Panc1 (cell line): ENCODE data around the gene GLIS1. TPM values are rescaled to one million over a fixed set of nuclear protein-coding genes. Genes with fewer than 3 reads are reported as not detected.

Experiments
- ATAC-seq: fragments of 200-7000 bp; cut with Tn5 transposase; 2 replicates; pipeline ENCODE4 v1.9.1; 2020; ENCODE audit warnings: mild to moderate bottlenecking, moderate library complexity
- BruUV-seq: library from RNA; stranded (reverse); fragments of 400-500 nt; replicated peaks from 2 replicates; lab custom pipeline; 2021; lab: Mats Ljungman, UMichigan
- CTCF ChIA-PET: fragments of 300-600 bp; sonication (Branson Sonifier 250); formaldehyde crosslinking; loops from one replicate; lab custom pipeline; 2022; ENCODE audit warnings: antibody characterized with exemption; lab: Charles Lee
- POLR2A ChIA-PET: fragments of 300-600 bp; sonication (Branson Sonifier 250); formaldehyde crosslinking; loops from one replicate; lab custom pipeline; 2022; ENCODE audit warnings: antibody characterized with exemption; lab: Charles Lee
- DNase-seq: peaks from one replicate; pipeline ENCODE4 v3.0.0-alpha.2; 2010; ENCODE audit warnings: low read depth, low spot score
- H3K27ac ChIP-seq: 2 replicates; pipeline ENCODE4 v1.5.1; 2011; ENCODE audit warnings: mild to moderate bottlenecking, low read length, inconsistent platforms
- H3K27me3 ChIP-seq: fragments of 200-500 bp; sonication (Bioruptor generic); 2 replicates; pipeline ENCODE4 v1.6.0; 2014; ENCODE audit warnings: low read length, inconsistent platforms; ENCODE audit not compliant: control insufficient read depth, insufficient read depth
- H3K36me3 ChIP-seq: fragments of 200-500 bp; sonication (Bioruptor generic); 2 replicates; pipeline ENCODE4 v1.5.1; 2014; ENCODE audit warnings: inconsistent platforms, mild to moderate bottlenecking, low read length, moderate library complexity; ENCODE audit not compliant: control insufficient read depth, insufficient read depth
- H3K4me1 ChIP-seq: 2 replicates; pipeline ENCODE4 v1.5.1; 2011; ENCODE audit warnings: inconsistent platforms, mild to moderate bottlenecking, low read length, moderate library complexity; ENCODE audit not compliant: control insufficient read depth, insufficient read depth
- H3K4me3 ChIP-seq, 2 experiments: 2 replicates each; pipeline ENCODE4 v1.5.1; 2011 to 2012; ENCODE audit warnings: low read depth in 2 of 2, low read length in 2 of 2, mild to moderate bottlenecking in 2 of 2, inconsistent platforms in 1 of 2, moderate library complexity in 1 of 2
- H3K9me3 ChIP-seq: fragments of 200-500 bp; sonication (Bioruptor generic); 2 replicates; pipeline ENCODE4 v1.5.1; 2014; ENCODE audit warnings: low read depth, mild to moderate bottlenecking, inconsistent platforms, low read length, moderate library complexity; ENCODE audit not compliant: control insufficient read depth, insufficient read depth
- CTCF ChIP-seq: fragments of 450-650 bp; IDR thresholded peaks from 2 replicates; pipeline ENCODE4 v1.5.1; 2017; ENCODE audit warnings: mild to moderate bottlenecking
- POLR2AphosphoS5 ChIP-seq: IDR thresholded peaks from 2 replicates; pipeline ENCODE4 v1.6.1; 2012; ENCODE audit warnings: mild to moderate bottlenecking, low read depth, low read length, moderate library complexity
- REST ChIP-seq, 2 experiments: IDR thresholded peaks; 2 replicates each; pipeline ENCODE4 v1.6.1; 2011 to 2012; ENCODE audit warnings: low read depth in 2 of 2, control low read depth in 1 of 2, low read length in 1 of 2, mild to moderate bottlenecking in 1 of 2, moderate library complexity in 1 of 2; ENCODE audit not compliant: insufficient read depth in 1 of 2
- SIN3A ChIP-seq: IDR thresholded peaks from 2 replicates; pipeline ENCODE4 v1.6.1; 2012; ENCODE audit warnings: low read depth, mild to moderate bottlenecking, low read length, moderate library complexity, borderline replicate concordance; ENCODE audit not compliant: insufficient read depth
- TCF7L2 ChIP-seq: IDR thresholded peaks from 2 replicates; pipeline ENCODE4 v1.6.1; 2011; ENCODE audit warnings: mild to moderate bottlenecking, low read depth, low read length, inconsistent platforms
- in situ Hi-C: cut with HindIII; loops from 2 replicates; pipeline ENCODE4 v1.10.0; 2016; ENCODE audit warnings: low sequenced_read_pairs, low pct_unique_long_range_greater_than_20kb
- intact Hi-C: fragments of 100-400 bp; cut with micrococcal nuclease; formaldehyde crosslinking; loops from one replicate; pipeline ENCODE4 v1.10.0; 2022; ENCODE audit not compliant: unreplicated experiment
- total RNA-seq: library from RNA; stranded (reverse); gene quantifications from one replicate; pipeline ENCODE4 v1.2.1, GENCODE V29; 2021; ENCODE audit not compliant: unreplicated experiment

The GLIS1 gene
- total RNA-seq, 1 experiment from 2014 or later: 0.28 TPM

GRCh38 chr1:53689736-53690326 is 49.1 kb downstream of the GLIS1 start:
- DNase-seq (no peak), ATAC-seq (no peak)
- ChIA-PET CTCF (no interaction called here), POLR2A (no interaction called here)
- H3K36me3 ChIP-seq: no peaks in the 10 kb centered on the region
- peaks cover 4% of the 10 kb centered on the region; the same call in 1 of the 2 replicates for H3K4me1 ChIP-seq
- H3K27me3 ChIP-seq: no peaks in the 10 kb centered on the region
- H3K4me3 ChIP-seq: no peak overlapping the region
- in situ Hi-C loops: no loop called here
- H3K27ac ChIP-seq: no peak overlapping the region
- no TSS peak for BruUV-seq
- TF ChIP-seq CTCF (no peak), POLR2AphosphoS5 (no peak), SIN3A (no peak), REST (IDR thresholded peaks at IDR 0.05; ENCODE audit: insufficient read depth in 1 of 2, low read depth in 2 of 2, low read length in 1 of 2) (no peak), TCF7L2 (no peak)
- intact Hi-C loops: no loop called here
- no peaks in the 10 kb centered on the region for H3K9me3 ChIP-seq

GRCh38 chr1:53689223-53689622 is 49.7 kb downstream of the GLIS1 start:
- Histone ChIP-seq H3K4me3 (no peak overlapping the region), H3K9me3 (no peaks in the 10 kb centered on the region), H3K36me3 (no peaks in the 10 kb centered on the region), H3K27me3 (no peaks in the 10 kb centered on the region), H3K4me1 (peaks cover 6% of the 10 kb centered on the region; the same call in 1 of the 2 replicates), H3K27ac (no peak overlapping the region)
- ATAC-seq (no peak), DNase-seq (no peak)
- ChIA-PET POLR2A (no interaction called here), CTCF (no interaction called here)
- TF ChIP-seq SIN3A (no peak), TCF7L2 (no peak), REST (IDR thresholded peaks at IDR 0.05; ENCODE audit: insufficient read depth in 1 of 2, low read depth in 2 of 2, low read length in 1 of 2) (no peak), POLR2AphosphoS5 (no peak), CTCF (no peak)
- intact Hi-C loops (no loop called here), in situ Hi-C loops (no loop called here)
- no TSS peak for BruUV-seq
